Skin epidermis (tissue), 12 donors: Measurements from ENCODE around the gene TMEM214.

Experiments used
- H3K27ac ChIP-seq, 21 experiments: fragments of 200-600 bp; sonication (generic) in 11 of 21; one replicate each; pipeline ENCODE4 v1.5.0; 2020; ENCODE audit warnings: mild to moderate bottlenecking in 3 of 21, inconsistent platforms in 2 of 21, moderate library complexity in 2 of 21
- H3K4me3 ChIP-seq, 7 experiments: fragments of 200-600 bp; sonication (generic) in 2 of 7; one replicate each; pipeline ENCODE4 v1.5.0; 2020; ENCODE audit warnings: inconsistent platforms in 2 of 7, mild to moderate bottlenecking in 2 of 7, moderate library complexity in 1 of 7

TMEM214 gene

DNA sequence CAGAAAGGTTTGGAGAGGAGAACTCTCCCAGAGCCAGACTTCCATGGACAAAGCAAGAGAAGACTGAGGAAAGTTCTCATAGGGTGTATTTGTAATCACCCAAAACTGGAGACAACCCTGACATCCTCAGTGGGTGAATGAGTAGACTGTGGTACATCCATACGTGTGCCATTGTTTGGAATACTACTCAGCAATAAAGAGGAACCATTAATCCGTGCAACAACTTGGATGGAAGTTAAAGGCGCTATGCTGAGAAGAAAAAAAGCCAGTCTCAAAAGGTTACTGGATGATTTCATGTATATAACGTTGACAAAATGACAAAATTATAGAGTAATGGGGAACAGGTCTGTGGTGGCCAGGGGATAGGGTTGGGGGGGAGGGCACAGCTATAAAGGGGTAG lies 24.1 kb upstream of the TMEM214 start:
- Histone ChIP-seq H3K4me3 (no peak overlapping the region), H3K27ac (no peak overlapping the region)

DNA sequence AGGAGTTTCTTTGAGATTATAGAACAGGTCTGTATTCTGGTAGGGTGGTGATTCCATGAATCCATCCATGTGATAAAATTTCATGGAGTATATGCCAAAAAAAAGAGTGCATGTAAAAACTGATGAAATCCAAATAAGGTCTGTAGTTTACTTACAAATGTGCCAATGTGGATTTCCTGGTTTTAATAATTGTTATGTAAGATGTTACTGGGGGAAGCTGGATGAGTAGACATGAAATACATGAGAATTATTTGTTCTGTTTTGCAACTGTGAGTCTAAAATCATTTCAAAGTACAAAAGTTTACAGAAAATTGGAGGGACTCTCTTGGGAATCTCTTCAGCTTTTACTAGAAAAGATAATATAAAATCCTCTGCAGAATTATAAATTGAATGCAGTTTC lies 23.7 kb upstream of the TMEM214 start:
- H3K4me3 ChIP-seq = no peak overlapping the region
- H3K27ac ChIP-seq = no peak overlapping the region

DNA sequence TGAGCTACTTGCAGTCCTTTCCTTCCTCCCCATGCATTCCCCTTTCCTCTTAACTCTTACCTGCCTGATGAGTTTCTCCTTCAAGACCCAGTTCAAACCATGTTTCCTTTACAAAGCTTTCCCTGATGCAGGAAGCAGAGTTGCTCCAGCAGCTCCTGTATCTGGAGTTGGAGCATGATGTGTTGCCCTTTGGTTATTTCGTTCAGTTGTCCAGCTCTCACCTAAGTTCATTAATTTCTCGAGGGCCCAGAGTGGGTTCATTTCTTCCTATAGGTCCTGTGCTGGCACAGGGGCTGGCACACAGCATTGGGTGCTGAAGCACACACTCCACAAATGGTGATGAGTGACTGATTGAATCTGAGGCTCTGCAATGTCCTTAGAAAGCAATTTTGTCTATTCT lies 23.0 kb upstream of the TMEM214 start:
- Histone ChIP-seq H3K4me3 (no peak overlapping the region), H3K27ac (no peak overlapping the region)

DNA sequence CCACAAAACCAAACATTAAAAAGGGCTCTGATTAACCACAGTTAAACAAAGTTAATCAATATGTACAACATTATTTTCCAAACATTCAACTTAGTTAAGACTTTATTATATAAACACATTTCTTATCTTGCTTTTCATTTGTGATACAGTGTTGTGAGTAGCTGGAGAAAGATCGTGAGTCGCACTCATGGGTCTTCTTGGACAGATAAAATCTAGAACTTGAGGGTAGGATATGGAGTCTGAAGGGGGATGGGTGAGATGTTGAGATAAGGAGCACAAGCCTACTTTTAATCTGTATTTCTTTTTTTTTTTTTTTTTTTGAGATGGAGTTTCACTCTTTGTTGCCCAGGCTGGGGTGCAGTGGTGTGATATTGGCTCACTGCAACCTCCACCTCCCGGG lies 22.6 kb upstream of the TMEM214 start:
- Histone ChIP-seq H3K4me3 (no peak overlapping the region), H3K27ac (no peak overlapping the region)

DNA sequence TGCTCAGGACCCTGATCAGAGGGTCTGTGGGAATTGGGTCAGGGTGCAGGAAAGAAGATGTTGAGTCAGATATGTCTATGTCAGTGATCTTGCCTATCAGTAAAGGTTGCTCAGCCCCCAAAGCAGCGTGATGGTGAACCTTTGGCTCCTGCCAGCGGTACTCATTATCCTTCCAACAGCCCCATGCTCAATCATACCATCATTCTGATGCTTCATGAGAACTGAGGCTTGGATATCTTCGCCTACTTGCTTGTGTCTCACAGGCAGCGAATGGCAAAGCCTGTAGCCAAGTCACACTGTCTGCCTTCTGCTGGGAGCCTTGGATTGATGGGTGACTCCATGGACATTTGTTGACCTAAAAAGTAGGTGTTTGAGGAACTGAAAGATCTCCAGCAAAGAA lies 19.0 kb upstream of the TMEM214 start:
- Histone ChIP-seq H3K4me3 (no peak overlapping the region), H3K27ac (no peak overlapping the region)

DNA sequence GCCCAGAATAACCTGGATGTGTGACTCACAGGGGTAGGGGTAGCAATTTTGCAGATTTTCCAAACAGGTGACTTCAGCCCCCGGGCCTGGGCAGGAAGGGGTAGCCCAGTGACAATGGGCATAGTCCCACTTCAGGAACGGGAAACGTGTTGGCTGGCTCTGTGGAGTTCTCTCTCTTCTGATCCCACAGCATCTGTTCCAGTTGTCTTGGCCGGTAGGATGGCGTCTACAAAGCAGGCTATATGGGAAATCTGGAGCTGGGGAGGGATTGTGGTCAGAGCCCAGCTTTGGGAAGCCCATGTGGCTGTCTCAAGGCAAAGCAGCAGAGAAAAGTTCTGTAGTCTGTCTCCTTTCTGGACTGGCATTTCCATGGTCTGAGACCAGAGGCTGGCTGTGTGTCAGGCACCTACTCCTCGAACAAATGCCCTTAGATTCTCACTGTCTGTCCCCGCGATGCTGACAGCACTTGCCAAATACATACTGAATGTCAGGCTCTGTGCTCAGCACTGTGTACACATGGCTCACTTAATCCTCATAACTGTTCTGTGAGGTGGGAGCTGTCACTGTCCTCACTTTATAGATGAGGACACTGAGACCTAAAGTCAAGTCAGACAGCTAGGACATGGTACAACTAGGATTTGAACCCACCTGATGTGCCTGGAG lies 17.9 kb upstream of the TMEM214 start:
- Histone ChIP-seq H3K4me3 (no peak overlapping the region), H3K27ac (no peak overlapping the region)

DNA sequence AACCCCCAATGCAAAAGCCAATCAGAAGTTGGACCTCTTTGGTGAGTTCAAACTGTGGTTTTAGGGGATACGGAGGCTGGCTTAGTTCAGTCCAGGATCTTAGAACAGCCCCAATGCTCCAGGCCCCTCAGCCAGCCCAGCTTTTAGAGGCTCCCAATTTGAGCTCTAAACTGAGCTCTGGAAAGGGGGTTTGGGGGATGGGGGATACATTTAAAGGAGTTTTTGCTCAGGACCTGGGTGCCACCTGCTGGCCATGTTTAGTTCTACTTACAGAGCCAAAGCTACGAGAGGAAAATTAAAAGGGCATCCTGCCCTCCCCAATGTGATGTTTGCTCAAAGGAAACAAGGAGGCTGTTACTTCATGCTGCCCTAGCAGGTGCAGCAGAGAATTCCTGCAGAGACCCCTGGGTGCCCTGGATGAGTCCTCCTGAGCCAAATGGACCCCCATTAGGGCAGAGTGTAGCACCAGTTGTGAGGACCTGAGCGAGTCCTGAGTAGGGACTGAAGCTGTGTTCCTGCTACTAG lies 15.9 kb upstream of the TMEM214 start:
- H3K27ac ChIP-seq = no peak overlapping the region
- no peak overlapping the region for H3K4me3 ChIP-seq

DNA sequence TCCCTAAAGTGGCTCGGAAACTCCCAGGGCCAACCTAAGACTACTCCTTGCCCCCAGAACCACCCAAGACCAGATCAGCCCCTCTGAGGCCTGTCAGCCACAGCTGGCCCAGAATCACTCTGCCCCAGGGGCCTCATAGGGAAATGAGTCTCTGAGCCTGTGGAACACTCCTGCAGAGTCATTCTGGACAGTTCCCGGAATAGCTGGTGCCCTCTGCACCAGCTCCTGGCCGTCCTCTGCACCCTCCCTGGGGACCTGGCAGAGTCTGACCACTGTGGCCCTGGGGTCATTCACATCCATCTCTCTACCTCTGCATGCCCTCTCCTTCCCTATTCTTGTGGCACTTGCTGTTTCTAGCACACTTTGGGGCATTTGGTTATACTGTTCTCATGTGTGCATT lies 14.6 kb upstream of the TMEM214 start:
- no peak overlapping the region for H3K4me3 ChIP-seq
- H3K27ac ChIP-seq = no peak overlapping the region

DNA sequence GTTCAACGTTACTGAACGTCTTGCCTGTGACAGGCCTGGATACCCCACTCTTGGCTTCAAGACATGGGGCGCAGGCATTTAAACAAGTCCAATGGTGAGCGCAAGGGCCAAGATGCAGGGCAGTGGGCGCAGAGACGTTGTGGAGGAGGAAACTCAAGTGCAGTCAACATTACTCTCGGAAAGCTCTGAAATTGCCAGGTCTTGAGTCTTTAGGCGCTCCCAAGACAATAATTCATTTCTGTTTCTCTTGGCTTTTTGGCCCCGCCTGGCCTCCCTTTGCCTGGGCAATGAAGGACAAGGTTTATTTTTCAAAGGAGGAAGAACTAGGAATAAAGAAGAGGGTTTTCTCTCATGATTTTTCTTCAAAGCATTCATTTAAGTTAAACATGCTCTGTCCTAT lies 13.3 kb upstream of the TMEM214 start:
- H3K27ac ChIP-seq = peak overlapping the region in 1 of 21 experiments; percentile 54
- H3K4me3 ChIP-seq = no peak overlapping the region

DNA sequence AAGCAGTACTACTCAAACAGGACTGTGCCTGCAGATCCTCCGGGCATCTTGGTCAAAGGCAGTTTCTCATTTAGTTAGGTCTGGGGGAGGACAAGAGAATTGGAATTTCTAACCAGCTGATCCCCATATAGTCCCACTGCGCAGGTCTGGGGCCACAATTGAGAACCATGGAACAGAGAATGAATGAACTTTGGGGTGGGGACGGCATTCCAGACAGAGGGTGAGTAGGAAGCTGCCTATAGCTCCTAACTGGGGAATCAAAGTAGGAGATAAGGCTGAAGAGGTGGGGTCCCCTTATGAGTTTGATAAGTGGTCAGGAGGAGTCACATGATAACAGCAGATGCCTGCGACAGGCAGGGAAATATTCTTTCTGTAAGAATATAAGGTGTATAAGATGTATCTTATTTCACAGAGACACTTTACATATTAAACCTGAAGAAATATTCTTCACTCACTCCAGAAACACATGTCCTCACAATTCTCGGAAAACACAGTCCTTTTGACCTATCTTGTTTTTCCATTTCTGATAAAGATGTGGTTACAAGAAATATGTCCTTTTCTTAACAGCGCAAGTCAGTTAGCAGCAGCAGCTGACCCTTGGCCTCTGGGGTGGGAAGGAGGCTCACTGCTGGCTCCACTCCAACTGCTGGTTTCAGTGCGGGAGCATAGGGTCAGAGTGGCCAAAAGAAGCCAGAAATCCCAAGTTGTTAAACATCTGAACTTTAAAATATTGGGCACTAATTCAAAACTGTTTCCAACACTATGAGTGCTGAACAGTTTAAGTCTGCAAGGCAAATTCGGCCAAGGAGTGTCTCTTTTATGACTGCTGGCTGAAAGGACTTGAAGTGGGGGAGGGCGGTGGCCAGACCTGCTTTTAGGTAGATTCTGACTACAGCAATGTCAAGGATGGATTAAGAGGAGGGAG lies 12.6 kb upstream of the TMEM214 start:
- H3K27ac ChIP-seq = peak overlapping the region in 2 of 21 experiments; percentile 21 to 54
- no peak overlapping the region for H3K4me3 ChIP-seq

DNA sequence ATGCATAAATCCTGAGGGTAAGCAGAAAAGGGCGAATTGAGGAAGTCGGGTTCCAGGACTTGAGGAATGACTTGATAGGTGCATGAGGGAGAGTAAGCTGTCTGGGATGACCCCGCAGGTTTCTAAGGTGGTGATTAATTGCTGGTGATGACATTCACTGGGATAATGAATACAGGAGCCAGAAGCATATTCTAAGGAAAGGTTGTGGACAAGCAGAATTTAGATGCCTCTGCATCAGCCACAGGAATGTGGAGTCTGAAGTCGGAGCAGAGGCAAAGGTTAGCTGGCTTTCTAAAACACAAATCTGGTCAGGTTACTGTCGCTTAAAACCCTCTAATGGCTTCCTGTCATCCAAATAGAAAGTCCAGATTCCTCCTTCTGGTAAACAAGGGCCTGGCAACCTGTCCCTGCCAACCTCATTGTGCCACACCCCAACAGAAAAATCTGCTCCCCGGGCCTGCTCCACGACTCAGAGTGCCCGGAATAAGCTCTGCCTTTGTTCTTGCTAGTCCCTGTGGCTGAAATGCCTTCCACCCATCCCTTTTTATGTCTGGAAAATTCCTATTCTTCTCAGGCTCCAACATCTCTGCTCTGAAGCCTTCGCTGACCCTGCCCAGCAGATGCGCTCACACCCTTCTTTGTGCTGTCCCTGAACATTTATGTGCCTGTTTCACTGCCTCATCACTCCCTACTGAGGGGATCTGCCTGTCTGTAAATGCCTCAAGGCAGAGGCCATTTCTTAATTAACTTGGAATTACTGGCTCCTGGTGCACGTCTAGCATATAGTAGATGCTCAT lies 11.3 kb upstream of the TMEM214 start:
- no peak overlapping the region for H3K4me3 ChIP-seq
- peak overlapping the region in 5 of 21 experiments; percentile 14 to 33 (median 28) for H3K27ac ChIP-seq

DNA sequence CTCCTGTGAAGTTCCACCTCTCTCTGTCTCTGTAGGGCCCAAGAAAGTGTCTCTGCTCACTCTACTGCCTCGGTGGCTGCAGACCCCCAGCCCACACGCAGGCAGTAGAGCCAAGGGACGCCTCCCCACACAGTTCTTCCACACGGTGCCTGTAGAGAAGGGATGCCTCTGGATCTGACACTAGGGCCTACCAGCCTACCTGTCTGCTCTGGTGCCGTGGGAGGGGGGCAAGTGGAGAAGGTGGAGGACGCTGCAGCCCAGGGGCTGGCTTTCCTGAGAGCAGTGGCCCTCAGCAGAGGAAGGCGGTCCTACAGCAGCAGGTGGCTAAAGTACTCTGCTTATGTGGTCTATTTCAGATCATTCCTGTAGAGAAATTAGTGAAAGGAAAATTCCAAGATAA lies 9.0 kb upstream of the TMEM214 start:
- H3K27ac ChIP-seq = peak overlapping the region in 1 of 21 experiments; percentile 7
- no peak overlapping the region for H3K4me3 ChIP-seq

DNA sequence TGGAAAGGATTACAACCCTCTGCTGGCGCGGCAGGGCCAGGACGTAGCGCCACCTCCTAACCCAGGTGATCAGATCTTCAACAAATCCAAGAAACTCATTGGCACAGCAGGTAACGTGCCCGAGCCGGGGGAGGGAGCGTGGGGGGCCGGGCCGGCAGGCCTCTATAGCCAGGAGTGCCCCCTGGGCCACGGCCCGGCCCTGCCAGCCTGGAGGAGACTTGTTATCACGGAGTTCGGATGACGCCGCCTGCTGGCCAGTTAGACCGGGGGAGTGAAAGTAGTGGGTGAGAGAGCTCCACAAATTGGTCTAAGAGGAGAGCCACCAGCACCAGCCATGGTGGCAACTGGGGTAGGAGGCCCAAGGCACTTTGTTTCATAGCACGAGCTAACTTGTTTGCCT lies 8.6 kb upstream of the TMEM214 start:
- no peak overlapping the region for H3K27ac ChIP-seq
- H3K4me3 ChIP-seq = no peak overlapping the region

DNA sequence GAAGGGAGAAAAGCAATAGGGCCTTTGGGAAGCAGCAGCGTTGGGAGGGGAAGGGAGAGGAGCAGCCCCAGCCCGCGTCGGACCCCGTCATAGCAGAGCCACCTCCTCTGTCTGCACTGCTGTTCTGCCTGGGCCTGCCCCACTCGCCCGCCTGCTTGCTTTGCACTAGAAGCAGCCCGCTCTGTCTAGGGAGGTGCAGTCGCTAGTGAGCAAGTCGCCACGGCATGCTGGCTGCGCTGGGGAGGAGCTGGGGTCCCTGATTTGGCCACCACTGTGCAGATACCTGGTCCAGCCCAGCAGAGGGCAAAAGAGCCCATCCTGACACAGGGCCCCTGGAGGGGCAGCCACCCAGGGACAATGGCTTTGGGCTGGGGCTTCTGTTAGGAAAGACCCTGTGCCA lies 8.0 kb upstream of the TMEM214 start:
- Histone ChIP-seq H3K4me3 (no peak overlapping the region), H3K27ac (no peak overlapping the region)

DNA sequence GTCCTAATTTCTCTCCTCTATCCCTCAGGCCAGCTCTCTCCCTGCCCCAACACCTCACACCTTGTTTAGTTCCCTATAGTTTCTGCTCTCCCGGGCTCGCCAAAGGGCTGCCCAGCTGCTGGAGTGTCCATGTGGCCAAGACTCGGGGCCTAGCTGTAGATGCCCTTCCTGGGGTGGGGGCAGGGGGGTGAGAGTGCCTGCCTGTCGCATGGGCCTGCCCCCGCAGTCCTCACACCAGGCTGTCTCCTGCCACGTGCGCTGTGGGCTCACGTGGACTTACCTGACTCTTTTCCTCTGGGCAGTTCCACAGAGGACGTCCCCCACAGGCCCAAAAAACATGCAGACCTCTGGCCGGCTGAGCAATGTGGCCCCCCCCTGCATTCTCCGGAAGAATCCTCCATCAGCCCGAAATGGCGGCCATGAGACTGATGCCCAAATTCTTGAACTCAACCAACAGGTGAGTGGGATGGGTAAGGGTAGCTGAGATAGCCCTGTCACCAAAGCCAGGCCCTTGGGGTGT lies 7.4 kb upstream of the TMEM214 start:
- H3K27ac ChIP-seq = no peak overlapping the region
- no peak overlapping the region for H3K4me3 ChIP-seq

DNA sequence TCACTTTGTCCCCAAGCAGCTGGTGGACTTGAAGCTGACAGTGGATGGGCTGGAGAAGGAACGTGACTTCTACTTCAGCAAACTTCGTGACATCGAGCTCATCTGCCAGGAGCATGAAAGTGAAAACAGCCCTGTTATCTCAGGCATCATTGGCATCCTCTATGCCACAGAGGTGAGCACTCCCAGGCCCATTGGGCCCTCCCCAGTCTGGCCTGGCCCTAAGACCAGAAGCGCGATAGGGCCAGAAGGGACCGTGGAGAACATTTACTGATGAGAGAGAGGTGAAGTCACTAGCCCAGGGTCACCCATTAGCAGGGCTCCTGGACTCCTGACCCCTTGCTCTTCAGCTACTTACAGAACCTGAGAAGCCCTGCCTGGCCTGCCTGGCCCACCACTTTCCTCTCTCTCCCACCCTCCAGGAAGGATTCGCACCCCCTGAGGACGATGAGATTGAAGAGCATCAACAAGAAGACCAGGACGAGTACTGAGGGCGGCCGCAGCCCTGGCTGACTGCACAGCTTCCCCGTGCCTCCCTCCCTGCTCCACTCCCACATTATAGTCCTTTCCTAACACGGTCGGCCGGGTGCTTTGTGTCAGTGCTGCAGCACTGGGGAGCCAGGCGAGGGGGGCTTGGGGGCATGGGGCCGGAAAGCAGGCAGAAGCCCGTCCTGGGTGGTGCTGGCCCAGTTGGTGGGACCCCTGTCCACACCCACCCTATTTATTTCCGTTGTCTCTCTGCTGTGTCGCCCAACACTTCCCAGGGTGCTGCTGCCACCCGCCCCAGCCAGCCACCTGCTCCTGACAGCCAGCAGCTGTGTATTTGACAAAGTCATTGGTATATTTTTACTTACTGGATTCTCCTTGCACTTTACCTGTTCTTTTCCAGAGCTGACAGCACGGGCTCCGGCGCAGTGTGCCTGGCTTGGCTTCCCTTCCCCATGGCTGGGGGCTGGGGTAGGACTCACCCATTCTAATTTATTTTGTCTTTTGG lies 6.6 kb upstream of the TMEM214 start:
- no peak overlapping the region for H3K27ac ChIP-seq
- no peak overlapping the region for H3K4me3 ChIP-seq

DNA sequence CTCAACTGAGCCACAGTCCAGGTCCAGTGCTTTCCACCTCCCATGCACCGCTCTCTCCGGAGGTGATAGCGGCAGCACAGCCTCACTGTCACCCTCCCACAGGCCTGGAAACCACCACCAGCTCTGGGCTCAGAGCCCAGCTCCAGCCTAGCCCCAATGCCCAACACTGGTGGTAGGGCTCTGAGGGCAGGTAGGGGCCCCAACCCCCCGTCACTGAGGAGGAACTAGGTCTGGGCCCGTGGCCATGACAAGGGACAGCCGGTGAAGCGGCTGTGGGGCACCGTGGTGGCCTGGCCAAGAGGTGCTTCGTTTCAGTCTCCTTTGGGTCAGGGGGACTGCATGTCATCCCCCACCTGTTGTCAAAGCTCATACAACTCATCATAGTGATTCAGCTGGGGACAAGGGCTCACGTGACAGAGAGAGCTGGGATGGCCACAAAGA lies 5.5 kb upstream of the TMEM214 start:
- H3K4me3 ChIP-seq = no peak overlapping the region
- no peak overlapping the region for H3K27ac ChIP-seq

DNA sequence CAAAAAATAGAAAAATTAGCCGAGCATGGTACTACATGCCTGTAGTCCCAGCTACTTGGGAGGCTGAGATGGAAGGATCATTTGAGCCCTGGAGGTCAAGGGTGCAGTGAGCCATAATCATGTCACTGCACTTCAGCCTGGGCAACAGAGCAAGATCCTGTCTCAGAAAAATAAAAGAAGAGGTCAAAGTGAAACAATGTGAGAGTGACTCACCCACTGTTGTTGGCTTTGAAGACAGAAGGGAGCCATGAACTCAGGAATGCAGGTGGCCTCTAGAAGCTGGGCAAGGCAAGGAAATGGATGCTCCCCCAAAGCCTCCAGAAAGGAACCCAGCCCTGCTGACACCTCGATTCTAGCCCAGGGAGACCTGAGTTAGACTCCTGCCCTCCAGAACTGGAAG lies 3.7 kb upstream of the TMEM214 start:
- H3K4me3 ChIP-seq = no peak overlapping the region
- no peak overlapping the region for H3K27ac ChIP-seq
